Heart left ventricle (tissue), 13 donors: Measurements from ENCODE around the gene RBM5.

Source experiments
- CTCF ChIP-seq, 12 donors: fragments of 200-600 bp; sonication (generic) in 4 of 12; IDR thresholded peaks; one replicate each; pipeline versions ENCODE4 v1.5.0 to v1.8.0; 2018 to 2022; ENCODE audit warnings: antibody characterized with exemption in 12 of 12, mild to moderate bottlenecking in 5 of 12
- POLR2A ChIP-seq, 2 donors: fragments of 450-650 bp; IDR thresholded peaks; one replicate each; pipeline ENCODE4 v1.6.1; 2017; ENCODE audit warnings: antibody characterized with exemption in 2 of 2, mild to moderate bottlenecking in 2 of 2, moderate library complexity in 2 of 2
- donor health status: ischemic (EF 13 %, LVEDD 7.1; RV severe dilation, severe dysfunction).
- donor health status: DM: no; HTN: yes; CAD: no.
- donor health status: DM: no; HTN: no; CAD: no.
- donor health status: ischemic (EF 25% LVEDD 6.9; RV normal size, moderate dysfunction).
- donor health status: ischemic (EF 25% LVEDD 5.7; RV mildly dilated, moderate dysfunction).
- donor health status: ischemic (EF 35%, LVEDD 5.7; RV mildly dilated, moderate dysfunction).
- donor health status: nonischemic (EF 11% LVEDD 7.7; RV severe dilation, severe dysfunction).
- donor health status: DM: yes; HTN: yes; CAD: no.
- donor health status: PGD.
- donor health status: ischemic (EF 29% LVEDD 5.4; RV normal size, mild dysfunction).
- donor health status: nonischemic (EF 23%, LVEDD 6.1; RV moderate dilation, normal function).

GRCh38 chr3:50168388-50168787 is 79.7 kb downstream of the RBM5 start:
- TF ChIP-seq POLR2A (IDR thresholded peaks at IDR 0.05) (no peak), CTCF (IDR thresholded peaks at IDR 0.05) (no peak)
